SK-N-SH (cell line): ENCODE results near the gene CDH13. TPM values are rescaled to one million over a fixed set of nuclear protein-coding genes. Genes with fewer than 3 reads are reported as not detected.

Experiments used
- CTCF ChIA-PET: fragments of 300-600, 350-600 bp; formaldehyde crosslinking; extraction: SDS; loops from one replicate; lab custom pipeline; 2021; lab: Yijun Ruan, JAX
- POLR2A ChIA-PET: fragments of 350-600 bp; sonication (Branson Sonifier 250); formaldehyde crosslinking; extraction: SDS; loops from one replicate; lab custom pipeline; 2020; ENCODE audit warnings: antibody characterized with exemption, inconsistent platforms; lab: Yijun Ruan, JAX
- DNase-seq: peaks from one replicate; pipeline ENCODE4 v3.0.0; 2012
- H2AFZ ChIP-seq: fragments of 200-600 bp; sonication (generic); 2 replicates; pipeline ENCODE4 v1.8.1; 2016; ENCODE audit warnings: antibody characterized with exemption, mild to moderate bottlenecking, low read depth
- H3F3A ChIP-seq: fragments of 200-600 bp; sonication (generic); replicated peaks from 2 replicates; pipeline ENCODE3; 2016; ENCODE audit warnings: antibody characterized with exemption, mild to moderate bottlenecking; ENCODE audit not compliant: insufficient read depth
- H3K27ac ChIP-seq, 2 experiments: fragments of 200-500 bp in 1 of 2; fragments of 200-600 bp in 1 of 2; sonication (Bioruptor generic) in 1 of 2; sonication (generic), shearing (Covaris generic) in 1 of 2; 2 replicates each; pipeline versions ENCODE4 v1.5.1 to v1.6.1; 2014 to 2016; ENCODE audit warnings: low read depth in 2 of 2, inconsistent platforms in 1 of 2, low read length in 1 of 2, mild to moderate bottlenecking in 1 of 2, mixed read lengths in 1 of 2
- H3K27me3 ChIP-seq: fragments of 200-600 bp; sonication (generic), shearing (Covaris generic); 2 replicates; pipeline ENCODE4 v1.6.1; 2016; ENCODE audit warnings: mixed run types; ENCODE audit not compliant: insufficient read depth
- H3K36me3 ChIP-seq, 2 experiments: fragments of 200-500 bp in 1 of 2; fragments of 200-600 bp in 1 of 2; sonication (Bioruptor generic) in 1 of 2; sonication (generic) in 1 of 2; replicated peaks in 1 of 2; 2 replicates each; pipeline versions ENCODE3 to v1.5.1; 2014 to 2016; ENCODE audit warnings: low read length in 1 of 2, mild to moderate bottlenecking in 1 of 2; ENCODE audit not compliant: insufficient read depth in 2 of 2, control insufficient read depth in 1 of 2
- H3K4me1 ChIP-seq, 2 experiments: fragments of 200-500 bp in 1 of 2; fragments of 200-600 bp in 1 of 2; sonication (Bioruptor generic) in 1 of 2; sonication (generic), shearing (Covaris generic) in 1 of 2; 2 replicates each; pipeline versions ENCODE4 v1.5.1 to v1.6.1; 2014 to 2016; ENCODE audit warnings: low read depth in 1 of 2, low read length in 1 of 2, mixed run types in 1 of 2; ENCODE audit not compliant: insufficient read depth in 2 of 2, control insufficient read depth in 1 of 2
- H3K4me2 ChIP-seq: fragments of 200-600 bp; sonication (generic), shearing (Covaris generic); 2 replicates; pipeline ENCODE4 v1.6.1; 2017; ENCODE audit warnings: mixed run types
- H3K4me3 ChIP-seq, 2 experiments: fragments of 200-500 bp in 1 of 2; fragments of 200-600 bp in 1 of 2; sonication (Bioruptor generic) in 1 of 2; sonication (generic), shearing (Covaris generic) in 1 of 2; 2 replicates each; pipeline versions ENCODE4 v1.5.1 to v1.8.1; 2014 to 2016; ENCODE audit warnings: low read depth in 2 of 2, inconsistent platforms in 1 of 2, low read length in 1 of 2, mild to moderate bottlenecking in 1 of 2, mixed read lengths in 1 of 2, moderate library complexity in 1 of 2
- H3K79me2 ChIP-seq: fragments of 200-600 bp; sonication (generic); 2 replicates; pipeline ENCODE4 v1.8.1; 2017; ENCODE audit warnings: mild to moderate bottlenecking; ENCODE audit not compliant: insufficient read depth
- H3K9ac ChIP-seq: fragments of 200-600 bp; sonication (generic); 2 replicates; pipeline ENCODE4 v1.6.1; 2017; ENCODE audit warnings: mixed run types
- H3K9me2 ChIP-seq: fragments of 200-600 bp; sonication (generic); 2 replicates; pipeline ENCODE4 v1.6.1; 2017; ENCODE audit warnings: mixed run types
- H3K9me3 ChIP-seq: fragments of 200-600 bp; sonication (generic); 2 replicates; pipeline ENCODE4 v1.6.1; 2017; ENCODE audit warnings: mixed run types, mild to moderate bottlenecking, moderate library complexity
- H4K20me1 ChIP-seq: fragments of 200-600 bp; sonication (generic); 2 replicates; pipeline ENCODE4 v1.6.1; 2017; ENCODE audit warnings: mild to moderate bottlenecking, mixed run types; ENCODE audit not compliant: insufficient read depth
- CHD2 ChIP-seq: fragments of 150-350 bp; IDR thresholded peaks from 2 replicates; pipeline ENCODE4 v1.6.1; 2018; ENCODE audit warnings: low read length; ENCODE audit not compliant: partially characterized antibody
- CTCF ChIP-seq: fragments of 200-600 bp; sonication (generic); IDR thresholded peaks from 2 replicates; pipeline ENCODE4 v1.6.1; 2017; ENCODE audit warnings: antibody characterized with exemption, mild to moderate bottlenecking, moderate library complexity
- ELF1 ChIP-seq: IDR thresholded peaks from 2 replicates; pipeline ENCODE4 v1.4.0; 2012
- EZH2phosphoT487 ChIP-seq: fragments of 200-600 bp; sonication (generic); IDR thresholded peaks from 2 replicates; pipeline ENCODE4 v1.6.1; 2017; ENCODE audit warnings: low read depth, mixed run types, mild to moderate bottlenecking, antibody characterized with exemption, moderate library complexity, borderline replicate concordance
- FOSL2 ChIP-seq: IDR thresholded peaks from 2 replicates; pipeline ENCODE4 v1.4.0; 2012; ENCODE audit warnings: low read depth, mild to moderate bottlenecking, moderate library complexity, borderline replicate concordance
- FOXJ3 ChIP-seq: sonication (generic); formaldehyde crosslinking; IDR thresholded peaks from 2 replicates; pipeline ENCODE4 v1.5.1; 2020; ENCODE audit warnings: mild to moderate bottlenecking, missing genetic modification reagents
- FOXM1 ChIP-seq: IDR thresholded peaks from 2 replicates; pipeline ENCODE4 v1.4.0; 2012; ENCODE audit warnings: low read depth, mild to moderate bottlenecking
- GATA2 ChIP-seq: sonication (generic); formaldehyde crosslinking; IDR thresholded peaks from 2 replicates; pipeline ENCODE4 v1.5.0; 2020; ENCODE audit warnings: mild to moderate bottlenecking, missing genetic modification reagents
- MAX ChIP-seq: IDR thresholded peaks from 2 replicates; pipeline ENCODE4 v1.4.0; 2012; ENCODE audit warnings: low read depth
- MEF2A ChIP-seq: IDR thresholded peaks from 2 replicates; pipeline ENCODE4 v1.4.0; 2012; ENCODE audit warnings: low read depth, borderline replicate concordance
- MXI1 ChIP-seq: IDR thresholded peaks from 2 replicates; pipeline ENCODE4 v1.6.1; 2012; ENCODE audit warnings: mild to moderate bottlenecking, low read depth, low read length, improper control_type of control experiment
- NFIC ChIP-seq: IDR thresholded peaks from 2 replicates; pipeline ENCODE4 v1.4.0; 2012; ENCODE audit warnings: borderline replicate concordance
- POLR2AphosphoS5 ChIP-seq: IDR thresholded peaks from 2 replicates; pipeline ENCODE4 v1.6.1; 2012; ENCODE audit warnings: low read depth, low read length
- RAD21 ChIP-seq: IDR thresholded peaks from 2 replicates; pipeline ENCODE4 v1.6.1; 2012; ENCODE audit warnings: mild to moderate bottlenecking, low read length
- RXRA ChIP-seq: IDR thresholded peaks from 2 replicates; pipeline ENCODE4 v1.4.0; 2012; ENCODE audit warnings: low read depth, mild to moderate bottlenecking, borderline replicate concordance
- SIN3A ChIP-seq: IDR thresholded peaks from 2 replicates; pipeline ENCODE4 v1.6.1; 2012; ENCODE audit warnings: low read depth, mild to moderate bottlenecking, low read length, moderate library complexity, borderline replicate concordance
- SMC3 ChIP-seq: IDR thresholded peaks from 2 replicates; pipeline ENCODE4 v1.6.1; 2012; ENCODE audit warnings: low read depth, low read length, improper control_type of control experiment
- TCF12 ChIP-seq: IDR thresholded peaks from 2 replicates; pipeline ENCODE4 v1.4.0; 2012
- TEAD4 ChIP-seq: IDR thresholded peaks from 2 replicates; pipeline ENCODE4 v1.4.0; 2012; ENCODE audit warnings: mild to moderate bottlenecking, borderline replicate concordance; ENCODE audit not compliant: insufficient read depth
- ZBTB33 ChIP-seq: IDR thresholded peaks from 2 replicates; pipeline ENCODE4 v1.4.0; 2012; ENCODE audit warnings: low read depth, borderline replicate concordance
- WGBS: methylation state at CpG from one replicate; pipeline ENCODE4 v1.1.6; 2017; ENCODE audit warnings: low lambda C conversion rate; 5-methylcytosine and 5-hydroxymethylcytosine counted together
- polyA plus RNA-seq, 3 experiments: library from polyadenylated mRNA; depleted of rRNA; stranded (reverse); fragments of >200 nt; gene quantifications; 2 replicates each; pipeline ENCODE4 v1.2.3, GENCODE V29; 2012
- TF ChIP-seq, protein P1 (sequence below): fragments of 150-350 bp; IDR thresholded peaks from 2 replicates; pipeline ENCODE4 v1.6.1; 2016; ENCODE audit warnings: mild to moderate bottlenecking, low read depth, low read length
- TF ChIP-seq, protein P2 (sequence below): IDR thresholded peaks from 2 replicates; pipeline ENCODE4; 2012

The CDH13 gene
- polyA plus RNA-seq, 1 of the 3 experiments (the other 2 are of a cell fraction): 93.0 TPM

- Histone ChIP-seq H3K4me1 (no peaks in the 10 kb centered on the region), H3K4me2 (no peak overlapping the region), H2AFZ (no peak overlapping the region), H3F3A (no peaks in the 10 kb centered on the region), H3K79me2 (no peaks in the 10 kb centered on the region; the same call in 1 of the 2 replicates), H3K9me2 (no peaks in the 10 kb centered on the region), H3K27me3 (no peaks in the 10 kb centered on the region), H3K27ac (no peak overlapping the region), H3K4me3 (no peak overlapping the region), H3K36me3 (peaks cover 0 to 6% of the 10 kb centered on the region in 2 experiments), H3K9me3 (no peaks in the 10 kb centered on the region), H3K9ac (no peak overlapping the region), H4K20me1 (no peaks in the 10 kb centered on the region)
- no peak for TF ChIP-seq CHD2
- TF ChIP-seq, protein P1, sequence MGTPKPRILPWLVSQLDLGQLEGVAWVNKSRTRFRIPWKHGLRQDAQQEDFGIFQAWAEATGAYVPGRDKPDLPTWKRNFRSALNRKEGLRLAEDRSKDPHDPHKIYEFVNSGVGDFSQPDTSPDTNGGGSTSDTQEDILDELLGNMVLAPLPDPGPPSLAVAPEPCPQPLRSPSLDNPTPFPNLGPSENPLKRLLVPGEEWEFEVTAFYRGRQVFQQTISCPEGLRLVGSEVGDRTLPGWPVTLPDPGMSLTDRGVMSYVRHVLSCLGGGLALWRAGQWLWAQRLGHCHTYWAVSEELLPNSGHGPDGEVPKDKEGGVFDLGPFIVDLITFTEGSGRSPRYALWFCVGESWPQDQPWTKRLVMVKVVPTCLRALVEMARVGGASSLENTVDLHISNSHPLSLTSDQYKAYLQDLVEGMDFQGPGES: no peak
- no peak for TF ChIP-seq GATA2 (CRISPR knock-in tag)
- TF ChIP-seq FOXJ3 (CRISPR knock-in tag): no peak
- no peak for TF ChIP-seq FOSL2
- TF ChIP-seq RXRA: no peak
- no peak for TF ChIP-seq TCF12
- TF ChIP-seq NFIC: no peak
- TF ChIP-seq FOXM1: no peak
- TF ChIP-seq EZH2phosphoT487: no peak
- no peak for TF ChIP-seq MAX
- WGBS: 53% methylated on average over 3 of the region's 3 CpGs
- ChIA-PET POLR2A (no interaction called here), CTCF (no interaction called here)
- no peak for DNase-seq
Measured at GRCh38 chr16:82784573-82784968, 157.8 kb downstream of the CDH13 start.

DNA sequence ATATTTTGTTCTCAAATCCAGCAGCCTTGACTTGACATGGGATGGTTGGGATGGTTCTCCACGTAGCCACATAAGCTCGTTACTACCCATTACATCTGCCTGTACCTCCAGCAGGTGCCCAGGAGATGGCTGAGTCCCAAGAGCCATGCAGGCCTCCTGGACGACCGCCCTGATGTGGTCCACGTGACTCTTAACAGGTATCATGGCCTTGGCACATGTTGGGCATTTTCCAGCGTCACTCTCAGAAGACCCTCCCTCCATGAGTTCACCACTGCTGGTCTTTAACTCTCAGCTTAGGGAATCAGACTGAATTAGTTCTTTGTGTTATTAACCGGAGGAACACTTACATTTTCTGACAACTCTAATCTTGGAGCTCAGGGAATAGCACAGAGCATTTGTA, 161.5 kb downstream of the CDH13 start:
- H3K27me3 ChIP-seq: no peaks in the 10 kb centered on the region
- H3K27ac ChIP-seq: no peak overlapping the region
- no peak overlapping the region for H3K9ac ChIP-seq
- ChIA-PET POLR2A (no interaction called here), CTCF (no interaction called here)
- no peaks in the 10 kb centered on the region for H4K20me1 ChIP-seq
- no peaks in the 10 kb centered on the region for H3F3A ChIP-seq
- no peaks in the 10 kb centered on the region for H3K9me2 ChIP-seq
- WGBS: 31% methylated on average over 7 of the region's 7 CpGs
- H3K36me3 ChIP-seq: peaks cover 0 to 6% of the 10 kb centered on the region in 2 experiments
- no peaks in the 10 kb centered on the region for H3K4me1 ChIP-seq
- no peak overlapping the region for H3K4me3 ChIP-seq
- no peaks in the 10 kb centered on the region for H3K79me2 ChIP-seq
- no peak overlapping the region for H3K4me2 ChIP-seq
- no peak overlapping the region for H2AFZ ChIP-seq
- no peak for DNase-seq
- TF ChIP-seq SMC3 (no peak), SIN3A (no peak), TEAD4 (no peak), FOXJ3 (CRISPR knock-in tag) (no peak), ZBTB33 (no peak), RAD21 (no peak), MAX (no peak), MEF2A (no peak), MXI1 (no peak), CTCF (no peak), POLR2AphosphoS5 (no peak), TCF12 (no peak), ELF1 (no peak)
- TF ChIP-seq, protein P2, sequence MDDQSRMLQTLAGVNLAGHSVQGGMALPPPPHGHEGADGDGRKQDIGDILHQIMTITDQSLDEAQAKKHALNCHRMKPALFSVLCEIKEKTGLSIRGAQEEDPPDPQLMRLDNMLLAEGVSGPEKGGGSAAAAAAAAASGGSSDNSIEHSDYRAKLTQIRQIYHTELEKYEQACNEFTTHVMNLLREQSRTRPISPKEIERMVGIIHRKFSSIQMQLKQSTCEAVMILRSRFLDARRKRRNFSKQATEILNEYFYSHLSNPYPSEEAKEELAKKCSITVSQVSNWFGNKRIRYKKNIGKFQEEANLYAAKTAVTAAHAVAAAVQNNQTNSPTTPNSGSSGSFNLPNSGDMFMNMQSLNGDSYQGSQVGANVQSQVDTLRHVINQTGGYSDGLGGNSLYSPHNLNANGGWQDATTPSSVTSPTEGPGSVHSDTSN: no peak
- no peaks in the 10 kb centered on the region for H3K9me3 ChIP-seq
